ENCODE results near the gene CCND1.
A peak's percentile ranks its signal among the peaks of the same experiment; 100 is the strongest.

The CCND1 gene

DNA sequence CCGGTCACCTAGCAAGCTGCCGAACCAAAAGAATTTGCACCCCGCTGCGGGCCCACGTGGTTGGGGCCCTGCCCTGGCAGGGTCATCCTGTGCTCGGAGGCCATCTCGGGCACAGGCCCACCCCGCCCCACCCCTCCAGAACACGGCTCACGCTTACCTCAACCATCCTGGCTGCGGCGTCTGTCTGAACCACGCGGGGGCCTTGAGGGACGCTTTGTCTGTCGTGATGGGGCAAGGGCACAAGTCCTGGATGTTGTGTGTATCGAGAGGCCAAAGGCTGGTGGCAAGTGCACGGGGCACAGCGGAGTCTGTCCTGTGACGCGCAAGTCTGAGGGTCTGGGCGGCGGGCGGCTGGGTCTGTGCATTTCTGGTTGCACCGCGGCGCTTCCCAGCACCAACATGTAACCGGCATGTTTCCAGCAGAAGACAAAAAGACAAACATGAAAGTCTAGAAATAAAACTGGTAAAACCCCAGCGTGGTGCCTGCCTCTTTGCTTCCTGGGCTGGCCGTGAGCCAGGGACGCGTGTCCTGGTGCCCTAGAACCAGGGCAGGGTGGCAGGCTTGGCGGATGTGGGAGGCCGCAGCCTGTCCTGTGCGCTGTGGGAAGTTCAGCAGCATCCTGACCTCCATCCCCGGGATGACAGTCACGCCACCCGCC lies 13.2 kb downstream of the CCND1 start:
- DNase-seq = no peak

DNA sequence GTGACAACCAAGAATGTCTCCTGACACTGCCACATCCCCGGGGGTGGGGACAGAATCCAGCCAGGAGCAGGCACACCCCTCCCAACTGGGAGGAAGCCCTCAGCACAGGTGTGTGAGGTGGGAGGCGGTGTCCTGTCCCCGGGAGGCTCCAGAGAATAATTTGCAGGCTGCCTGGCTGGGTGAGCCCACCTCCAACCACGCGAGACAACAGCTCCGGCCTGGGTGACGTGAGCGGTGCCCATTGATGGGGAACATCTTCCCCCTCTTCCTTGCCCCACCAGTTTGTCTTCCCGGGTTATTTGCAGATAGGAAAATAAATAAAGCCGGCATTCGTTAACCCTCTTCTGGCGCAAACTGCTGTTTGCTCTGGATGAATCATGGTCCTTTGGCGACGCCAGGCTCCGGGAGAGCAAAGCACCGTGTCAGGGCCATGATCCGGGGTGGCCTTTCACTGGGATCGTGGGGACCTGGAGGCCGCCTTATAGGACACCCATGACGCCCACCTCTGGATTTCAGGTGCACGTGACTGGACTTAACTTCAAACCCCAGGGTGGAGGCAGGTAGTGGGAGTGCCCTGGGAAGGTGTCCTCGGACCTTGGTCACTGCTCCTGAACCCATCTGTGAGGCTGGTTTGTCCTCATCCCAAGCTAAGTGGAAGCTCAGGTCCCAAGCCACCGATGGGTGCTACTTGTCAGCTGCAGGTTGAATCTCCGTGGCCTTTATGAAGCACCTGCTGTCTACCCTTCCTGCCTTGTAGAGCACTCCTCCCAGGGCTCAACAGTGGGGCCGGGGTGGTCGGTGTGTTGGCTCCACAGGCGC lies 13.9 kb downstream of the CCND1 start:
- no peak for DNase-seq

DNA sequence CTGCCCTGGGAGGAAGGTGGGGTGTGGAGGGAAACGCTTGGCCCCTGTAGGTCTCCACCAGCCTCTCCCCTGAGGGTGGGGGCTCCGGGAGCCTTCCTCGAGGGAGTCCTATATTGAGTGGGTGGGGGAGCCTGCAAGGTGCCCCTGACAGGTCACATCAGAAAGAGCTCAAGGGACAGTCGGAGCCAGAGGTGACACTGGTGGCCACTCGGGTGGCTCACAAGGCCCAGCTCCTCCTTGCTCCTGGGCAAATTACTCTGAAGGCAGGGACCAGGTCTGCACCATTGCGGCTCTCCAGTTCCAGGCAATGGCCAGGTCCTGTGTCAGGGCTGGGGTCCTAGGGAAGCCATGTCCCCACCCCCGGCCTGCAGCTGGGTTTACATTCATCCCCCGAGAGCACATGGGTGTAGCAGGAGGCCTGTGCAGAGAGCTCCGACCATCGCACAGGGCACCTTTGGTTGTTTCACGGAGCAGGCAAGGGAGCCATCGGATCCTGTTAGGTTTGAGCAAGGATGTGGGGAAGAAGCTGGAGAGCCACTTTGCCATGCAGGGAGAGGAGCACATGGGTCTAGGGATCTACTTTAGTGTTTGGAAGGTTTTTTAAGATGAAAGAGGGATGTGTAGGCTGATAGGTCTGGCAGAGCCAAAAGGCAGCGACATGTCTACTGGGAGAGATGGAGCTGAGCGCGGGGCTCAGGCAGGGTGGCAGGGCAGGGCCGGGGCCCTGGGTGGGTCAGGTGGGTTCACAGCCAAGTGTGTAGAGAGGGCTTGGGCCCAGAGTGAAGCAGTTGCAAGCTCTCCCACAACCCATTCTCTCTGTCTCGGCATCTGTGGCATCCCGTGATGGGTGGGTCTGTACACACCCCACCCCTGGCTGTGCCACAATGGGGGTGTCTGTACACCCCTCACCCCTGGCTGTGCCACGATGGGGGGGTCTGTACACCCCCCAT lies 14.8 kb downstream of the CCND1 start:
- no peak for DNase-seq

DNA sequence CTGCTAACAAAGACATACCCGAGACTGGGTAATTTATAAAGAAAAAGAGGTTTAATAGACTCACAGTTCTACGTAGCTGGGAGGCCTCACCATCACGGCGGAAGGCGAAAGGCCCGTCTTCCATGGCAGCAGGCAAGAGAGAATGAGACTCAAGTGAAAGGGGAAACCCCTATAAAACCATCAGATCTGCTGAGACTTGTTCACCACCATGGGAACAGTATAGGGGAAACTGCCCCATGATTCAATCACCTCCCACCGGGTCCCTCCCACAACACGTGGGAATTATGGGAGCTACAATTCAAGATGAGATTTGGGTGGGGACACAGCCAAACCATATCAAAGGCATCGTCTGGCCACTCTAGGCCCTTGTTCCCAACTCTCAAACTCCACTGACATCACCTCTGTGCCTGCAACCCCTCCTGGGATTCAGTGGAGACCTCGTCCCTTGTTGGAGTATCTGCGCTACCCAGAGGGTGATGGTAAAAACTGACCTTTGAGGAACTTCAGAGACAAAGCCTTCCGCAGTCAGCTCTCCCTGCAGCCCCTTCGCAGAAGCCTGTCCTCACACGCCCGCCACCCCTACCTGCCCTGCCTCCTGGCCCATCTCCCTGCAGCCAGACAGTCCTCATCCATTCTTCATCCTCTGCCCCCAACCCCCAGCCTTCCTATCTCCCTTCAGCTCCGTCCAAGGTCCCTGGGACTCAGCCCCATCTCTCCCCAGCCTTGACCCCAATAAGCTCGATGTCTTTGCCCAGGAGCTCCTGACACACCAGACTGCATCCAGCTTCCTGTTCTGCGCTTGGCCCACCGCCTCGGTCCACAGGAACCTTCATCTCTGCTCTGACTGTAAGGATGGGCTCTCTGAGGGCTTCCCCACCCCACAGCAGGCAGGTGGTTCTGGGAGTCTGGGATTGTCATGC lies 15.8 kb downstream of the CCND1 start:
- DNase-seq = peak in 1 of 4 experiments; percentile 39

DNA sequence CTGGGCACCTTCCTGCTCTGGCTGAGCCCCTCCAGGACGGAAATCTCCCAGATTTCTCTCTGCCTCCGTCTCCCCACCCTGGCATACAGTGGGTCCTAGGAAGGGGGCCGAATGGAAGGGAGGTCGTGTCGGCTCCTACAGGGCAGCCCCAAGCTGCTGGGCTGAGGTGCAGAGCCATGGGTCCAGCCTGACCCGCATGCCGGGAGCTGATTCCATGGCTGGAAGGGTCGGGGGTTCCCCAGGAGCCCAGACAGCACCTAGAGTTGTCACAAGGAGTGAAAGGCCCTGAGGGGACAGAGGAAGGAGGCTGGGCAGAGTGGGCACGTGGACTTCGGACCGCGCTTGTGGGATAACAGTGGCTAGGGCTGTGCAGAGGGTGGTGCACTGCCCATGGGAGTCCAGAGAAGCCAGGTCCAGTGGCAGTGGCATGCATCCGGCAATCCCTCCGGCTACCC lies 16.5 kb downstream of the CCND1 start:
- DNase-seq = no peak

DNA sequence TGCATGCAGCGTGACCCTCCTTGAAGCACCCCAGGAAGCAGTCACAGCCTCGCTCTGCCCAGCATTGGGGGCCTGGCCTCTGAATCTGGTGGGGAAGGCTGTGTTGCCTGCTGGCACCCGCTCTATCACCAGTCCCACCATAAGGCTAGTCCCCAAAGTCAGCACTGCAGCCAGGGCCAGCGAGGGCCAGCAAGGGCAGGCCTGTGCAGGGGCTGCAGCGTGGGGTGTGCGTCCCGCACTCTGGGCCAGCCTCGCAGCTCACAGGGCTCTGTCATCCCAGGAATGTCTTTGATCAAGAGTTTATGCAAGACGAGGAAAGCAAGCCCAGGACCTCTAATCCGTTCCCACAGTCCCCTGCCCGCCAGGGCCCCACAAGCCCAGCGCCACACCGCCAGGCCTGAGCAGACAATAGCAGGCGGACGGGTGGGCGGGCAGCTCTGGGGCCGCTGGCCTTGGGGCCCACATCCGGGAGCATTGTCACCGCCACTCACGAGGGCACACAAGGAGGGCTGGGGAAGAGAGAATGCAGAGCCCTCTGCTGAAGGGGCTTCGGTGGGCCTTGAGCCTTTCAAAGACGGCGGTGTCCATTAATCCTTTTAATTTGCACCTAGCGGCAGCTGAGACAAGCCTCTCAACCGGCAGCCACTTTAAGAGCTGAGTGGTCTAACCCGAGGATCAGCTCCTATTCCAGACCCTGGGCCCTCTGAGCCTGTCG lies 17.1 kb downstream of the CCND1 start:
- DNase-seq = no peak

DNA sequence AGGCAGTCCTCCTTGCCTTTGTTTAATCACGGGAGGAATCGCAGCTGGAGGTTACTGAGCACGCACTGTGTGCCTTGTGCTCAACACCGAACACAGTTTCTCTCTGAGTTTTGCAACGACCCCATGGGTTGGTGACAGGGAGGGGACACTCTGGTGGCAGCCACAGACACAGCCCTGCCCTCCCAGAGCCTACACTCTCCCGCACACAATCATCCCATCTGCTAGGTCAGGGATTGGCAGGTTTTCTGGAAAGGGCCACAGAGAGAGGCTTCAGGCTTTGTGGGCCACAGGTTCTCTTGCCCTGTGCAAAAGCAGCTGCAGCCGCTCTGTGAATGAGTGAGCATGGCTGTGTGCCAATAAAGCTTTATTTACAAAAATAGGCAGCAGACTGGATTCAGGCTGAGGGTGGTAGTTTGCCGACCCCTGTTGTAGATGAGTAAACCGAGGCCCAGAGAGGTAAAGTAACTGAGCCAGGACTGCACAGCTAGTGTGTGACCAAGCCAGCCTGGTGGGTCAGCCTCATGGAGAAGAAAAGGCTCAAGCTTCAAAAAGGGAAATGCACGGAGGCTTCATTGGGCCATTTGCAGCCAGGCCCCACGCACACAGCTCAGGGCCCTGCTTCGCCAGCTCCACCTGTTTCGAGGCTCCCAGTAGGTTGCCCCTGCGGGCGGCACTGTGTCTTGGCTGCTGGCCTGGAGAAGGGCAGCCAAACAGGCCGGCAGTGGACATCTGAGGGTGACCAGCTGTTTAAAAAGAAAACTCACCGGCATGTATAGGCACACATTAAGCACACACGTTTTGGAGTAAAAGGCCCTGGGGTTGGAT lies 17.9 kb downstream of the CCND1 start:
- no peak for DNase-seq

DNA sequence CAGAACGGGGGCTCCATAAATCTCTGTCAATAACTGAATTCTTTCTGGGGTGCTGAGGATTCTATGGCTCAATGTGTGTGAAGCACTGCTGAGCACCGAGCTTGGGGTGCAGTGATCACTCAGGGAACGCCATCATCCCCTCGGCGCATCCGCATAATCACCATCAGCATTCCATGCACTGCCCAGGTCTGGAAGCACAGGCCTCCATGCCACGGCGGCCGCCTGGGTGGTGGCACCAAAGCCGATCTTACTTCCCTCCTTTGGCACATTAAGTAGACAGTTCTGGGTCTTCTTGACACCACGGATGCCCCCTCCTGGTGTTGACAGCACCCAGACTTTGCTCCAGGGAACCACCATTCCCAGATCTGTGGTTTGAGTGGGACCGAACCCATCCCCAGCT lies 18.6 kb downstream of the CCND1 start:
- no peak for DNase-seq

DNA sequence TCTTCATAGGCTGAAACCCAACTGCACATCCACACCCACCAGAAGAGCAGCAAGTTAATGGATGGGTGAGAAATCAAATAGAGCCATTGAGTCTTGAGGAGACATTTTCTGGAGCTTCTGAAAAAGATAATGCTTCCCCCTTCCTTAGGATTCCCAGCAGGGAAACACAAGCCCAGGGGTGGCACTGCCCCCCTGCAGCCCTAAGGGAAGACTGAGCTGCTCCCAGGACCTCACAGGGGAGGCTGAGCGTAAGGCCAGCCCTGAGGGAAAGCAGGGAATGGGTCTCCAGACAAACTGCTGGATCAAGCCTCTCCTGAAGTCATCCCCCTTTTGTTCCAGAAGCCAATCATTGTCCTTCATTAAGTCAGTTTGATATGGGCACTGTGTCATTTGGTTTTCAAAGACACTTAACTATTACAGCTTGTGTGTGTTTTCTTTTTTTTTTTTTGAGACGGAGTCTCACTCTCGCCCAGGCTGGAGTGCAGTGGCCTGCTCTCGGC lies 19.1 kb downstream of the CCND1 start:
- no peak for DNase-seq

DNA sequence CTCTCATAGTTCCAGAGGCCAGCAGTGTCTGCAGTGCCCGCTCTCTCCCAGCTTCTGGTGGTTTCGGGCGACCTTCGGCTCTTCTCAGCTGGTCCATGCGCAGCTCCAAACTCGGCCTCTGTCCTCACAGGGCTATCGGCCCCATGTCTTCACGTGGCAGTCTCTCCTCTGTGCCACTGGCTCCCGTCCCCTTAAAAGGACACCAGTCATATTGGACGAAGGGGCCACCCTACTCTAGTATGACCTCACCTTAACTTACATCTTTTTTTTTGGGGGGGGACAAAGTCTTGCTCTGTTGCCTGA lies 20.4 kb downstream of the CCND1 start:
- no peak for DNase-seq

DNA sequence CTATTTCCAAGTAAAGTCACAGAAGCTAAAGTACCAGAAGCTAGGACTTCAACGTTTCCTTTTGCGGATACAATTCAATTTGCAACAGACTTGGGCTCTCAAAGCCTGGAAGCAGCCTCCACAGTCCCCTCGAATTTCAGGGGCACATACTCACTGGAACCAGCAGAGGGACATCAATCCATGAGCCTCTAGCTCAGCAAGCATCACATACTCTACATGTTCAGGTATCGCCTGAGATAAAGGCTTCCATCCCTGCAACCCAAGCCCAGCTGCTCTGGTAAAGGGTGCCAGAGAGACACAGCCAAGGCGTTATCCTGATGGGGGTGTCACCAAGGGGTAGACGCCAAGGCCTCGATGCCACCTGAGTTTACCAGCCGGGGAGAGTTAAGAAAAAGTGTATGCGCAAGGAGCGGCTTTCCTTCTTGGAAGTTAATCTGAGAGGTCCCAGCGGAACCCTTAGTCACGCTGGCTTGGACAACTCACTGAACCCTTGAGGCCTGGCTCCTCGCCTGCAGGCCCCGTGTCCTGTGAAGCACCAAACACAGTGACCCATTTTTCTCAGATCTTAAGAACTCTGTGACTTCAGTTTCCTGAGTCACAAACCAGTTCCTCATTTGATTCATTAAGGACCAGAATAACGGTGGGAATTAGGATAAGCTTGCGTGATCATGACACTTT lies 21.2 kb downstream of the CCND1 start:
- DNase-seq = peak; percentile 28 to 64 (median 46)

DNA sequence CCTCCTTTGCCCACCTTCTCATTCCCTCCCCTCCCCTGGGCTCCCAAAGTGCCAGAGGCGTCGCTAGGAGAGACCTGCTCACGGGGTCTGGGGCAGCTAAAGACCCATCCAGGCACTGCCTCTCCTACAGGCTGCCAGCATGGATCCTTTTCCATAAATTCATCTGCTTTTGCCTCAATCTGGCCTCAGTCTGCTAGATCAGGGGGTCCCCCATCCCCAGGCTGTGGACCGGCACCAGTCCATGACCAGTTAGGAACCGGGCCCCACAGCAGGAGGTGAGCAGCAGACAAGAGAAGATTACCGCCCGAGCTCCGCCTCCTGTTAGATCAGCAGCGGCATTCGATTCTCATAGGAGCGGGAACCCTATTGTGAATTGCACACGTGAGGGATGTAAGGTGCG lies 21.9 kb downstream of the CCND1 start:
- DNase-seq = no peak

DNA sequence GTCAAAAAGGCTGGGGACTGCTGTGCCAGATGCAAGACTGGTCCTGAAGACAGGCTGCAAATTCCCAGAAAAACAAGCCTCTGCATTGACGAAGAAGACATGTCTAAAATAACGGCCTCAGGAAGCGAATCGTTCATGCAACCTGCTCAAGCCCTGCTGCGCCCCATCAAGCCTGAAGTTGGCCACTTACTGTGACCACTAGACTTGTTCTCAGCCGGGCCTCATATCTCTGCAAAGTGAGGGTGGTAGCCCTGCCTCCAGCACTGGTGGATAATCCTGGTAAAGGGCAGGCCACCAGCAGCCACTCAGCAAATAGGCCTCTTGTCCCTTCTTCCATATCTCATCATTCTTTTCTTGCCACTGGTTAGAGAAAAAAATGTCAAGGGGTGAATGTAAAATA lies 22.4 kb downstream of the CCND1 start:
- DNase-seq = no peak

DNA sequence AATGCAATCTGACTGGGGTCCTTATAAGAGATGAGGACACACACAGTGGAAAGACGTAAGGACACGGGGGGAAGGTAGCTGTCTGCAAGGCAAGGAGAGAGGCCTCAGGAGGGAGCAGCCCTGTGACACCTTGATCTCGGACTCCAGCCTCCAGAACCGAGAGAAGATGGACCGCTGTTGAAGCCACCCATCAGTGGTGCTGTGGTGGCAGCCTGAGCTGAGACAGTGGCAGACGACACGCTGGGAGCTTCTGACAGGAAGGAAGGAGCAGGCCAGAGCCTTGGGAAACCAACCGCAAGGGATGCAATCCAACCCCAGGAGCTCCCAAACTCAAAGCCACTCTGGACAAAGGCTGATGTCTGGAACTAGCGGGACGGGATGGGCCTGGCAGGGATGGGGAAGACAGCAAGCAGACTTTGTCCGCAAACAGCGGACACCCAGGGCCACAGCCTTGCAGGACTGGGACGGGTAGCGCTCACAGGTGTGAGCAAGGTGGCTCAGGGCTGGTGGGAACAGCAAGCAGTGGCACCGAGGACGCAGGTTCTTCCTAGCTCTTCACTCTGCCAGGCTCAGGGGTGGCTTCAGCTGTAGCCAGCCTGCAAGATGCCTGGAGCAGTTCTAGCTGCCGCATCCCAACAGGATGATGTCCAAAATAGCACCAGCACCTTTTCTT lies 23.3 kb downstream of the CCND1 start:
- DNase-seq = no peak

DNA sequence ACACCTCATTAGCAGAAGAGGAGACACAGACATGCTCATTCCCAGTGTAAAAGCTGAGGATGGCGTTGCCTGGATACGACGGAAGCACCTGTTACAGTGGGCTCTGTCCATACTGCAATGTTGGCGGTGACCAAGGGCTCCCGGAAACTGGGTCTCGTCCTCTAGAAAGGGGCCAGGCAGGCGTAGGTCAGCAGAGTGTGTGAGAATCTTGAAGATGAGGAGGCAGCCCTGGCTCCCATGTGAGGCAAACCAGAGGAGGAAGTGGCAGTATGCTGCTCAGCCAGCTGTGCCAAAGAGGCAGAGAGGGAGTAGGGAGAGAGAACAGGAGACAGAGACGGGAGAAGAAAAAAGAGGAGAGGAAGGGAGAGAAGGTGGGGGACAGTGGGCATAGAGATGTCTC lies 23.9 kb downstream of the CCND1 start:
- no peak for DNase-seq

DNA sequence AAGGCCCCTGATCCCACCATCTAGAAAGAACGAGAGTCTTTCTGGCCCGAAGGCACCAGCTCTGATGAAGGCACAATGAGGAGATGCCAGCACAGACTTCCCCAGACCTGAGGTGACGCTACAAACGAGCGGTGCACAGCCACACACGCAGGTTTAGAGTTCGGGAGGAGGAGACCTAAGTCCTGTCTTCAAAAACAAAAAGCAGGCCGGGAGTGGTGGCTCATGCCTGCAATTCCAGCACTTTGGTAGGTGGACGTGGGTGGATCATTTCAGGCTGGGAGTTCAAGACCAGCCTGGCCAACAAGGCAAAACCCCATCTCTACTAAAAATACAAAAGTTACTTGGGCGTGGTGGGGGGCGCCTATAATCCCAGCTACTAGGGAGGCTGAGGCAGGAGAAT lies 24.7 kb downstream of the CCND1 start:
- DNase-seq = no peak

DNA sequence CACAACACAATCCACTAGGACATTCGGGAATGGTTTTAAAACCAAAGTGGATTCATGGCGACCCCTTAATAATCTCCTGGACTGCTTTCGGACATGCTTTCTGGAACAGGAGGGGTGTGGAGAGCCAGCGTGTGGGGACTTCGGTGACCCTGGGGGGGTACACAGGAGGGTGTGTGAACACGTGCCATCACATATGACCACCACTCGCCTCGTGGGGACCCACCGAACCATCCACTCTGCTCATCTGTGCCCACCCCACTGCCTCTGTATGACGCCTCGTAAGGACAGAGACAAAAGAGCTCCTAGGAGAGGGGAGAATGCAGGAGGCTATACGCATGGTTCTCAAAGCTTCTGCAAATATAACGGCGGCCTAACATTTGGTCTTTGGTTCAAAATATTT lies 25.3 kb downstream of the CCND1 start:
- no peak for DNase-seq

DNA sequence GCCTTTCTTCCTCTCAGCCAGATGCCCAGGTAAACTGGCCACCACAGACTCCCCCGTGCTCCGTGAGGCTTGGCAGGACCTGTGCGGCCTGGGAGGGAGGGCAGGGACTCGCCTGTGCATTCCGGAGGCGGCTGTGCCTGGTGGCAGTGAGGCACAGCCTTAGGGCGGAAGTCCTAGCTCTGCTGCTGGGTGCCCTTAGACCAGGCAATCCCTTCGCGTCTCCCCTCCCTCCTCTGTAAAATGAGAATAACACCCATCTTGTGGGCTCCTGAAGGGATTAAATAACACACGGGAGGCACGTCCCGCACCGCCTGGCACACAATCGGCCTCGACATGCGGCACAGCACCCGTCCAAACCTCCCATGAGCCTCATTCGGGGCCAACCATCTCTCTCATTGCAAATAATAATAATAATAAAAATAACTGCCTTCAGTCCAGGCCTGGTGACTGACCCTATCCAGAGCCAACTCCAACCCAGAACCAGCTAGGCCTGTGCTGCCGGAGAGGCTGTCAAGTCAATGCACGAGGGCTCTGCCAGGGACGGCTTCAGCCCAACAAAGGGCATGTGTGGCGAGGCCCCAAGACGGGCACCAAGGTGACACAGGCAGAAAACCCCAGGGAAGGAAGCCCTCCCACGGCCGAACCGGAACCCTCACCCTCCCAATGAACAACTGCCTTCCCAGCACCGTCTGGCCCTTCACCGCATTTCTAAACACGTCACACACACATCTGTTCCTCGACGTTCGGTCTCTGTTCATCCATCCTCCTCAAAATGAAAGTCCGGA lies 26.0 kb downstream of the CCND1 start:
- no peak for DNase-seq

Data from suppressor macrophage (primary cell).